Epidermal melanocyte (primary cell): Measurements from ENCODE around the gene CCL25.

Source experiments
- DNase-seq: peaks from one replicate; pipeline ENCODE4 v3.0.0; 2011; ENCODE audit warnings: low spot score; ENCODE audit not compliant: insufficient read length

Gene CCL25

DNA sequence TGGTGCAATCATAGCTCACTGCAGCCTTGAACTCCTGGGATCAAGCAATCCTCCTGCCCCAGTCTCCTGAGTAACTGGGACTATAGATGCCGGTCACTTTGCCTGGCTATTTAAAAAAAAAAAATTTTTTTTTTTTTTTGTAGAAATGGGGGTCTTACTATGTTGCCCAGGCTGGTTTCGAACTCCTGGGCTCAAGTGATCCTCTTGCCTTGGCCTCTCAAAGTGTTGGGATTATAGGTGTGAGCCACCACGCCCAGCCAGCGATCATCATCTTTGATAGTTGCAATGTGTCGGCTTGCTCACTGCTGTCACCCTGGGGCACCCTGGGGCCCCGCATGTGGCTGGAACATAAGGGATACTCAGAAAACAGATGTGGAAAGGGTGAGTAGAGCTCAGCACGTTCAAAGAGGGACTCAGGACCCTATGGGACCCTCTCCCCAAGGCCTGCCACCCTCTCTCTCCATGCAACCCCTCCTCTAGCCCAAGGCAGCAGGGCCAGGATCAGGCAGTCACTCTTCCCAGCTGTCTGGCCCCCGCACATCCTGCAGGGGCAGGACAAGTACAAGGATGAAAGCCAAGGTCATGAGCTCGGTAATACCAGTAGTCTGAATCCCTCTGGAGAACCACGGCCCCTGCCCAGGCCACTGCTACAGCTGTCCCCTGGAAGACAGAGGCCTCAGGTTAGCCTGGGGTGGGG, 6.5 kb upstream of the CCL25 start:
- no peak for DNase-seq

DNA sequence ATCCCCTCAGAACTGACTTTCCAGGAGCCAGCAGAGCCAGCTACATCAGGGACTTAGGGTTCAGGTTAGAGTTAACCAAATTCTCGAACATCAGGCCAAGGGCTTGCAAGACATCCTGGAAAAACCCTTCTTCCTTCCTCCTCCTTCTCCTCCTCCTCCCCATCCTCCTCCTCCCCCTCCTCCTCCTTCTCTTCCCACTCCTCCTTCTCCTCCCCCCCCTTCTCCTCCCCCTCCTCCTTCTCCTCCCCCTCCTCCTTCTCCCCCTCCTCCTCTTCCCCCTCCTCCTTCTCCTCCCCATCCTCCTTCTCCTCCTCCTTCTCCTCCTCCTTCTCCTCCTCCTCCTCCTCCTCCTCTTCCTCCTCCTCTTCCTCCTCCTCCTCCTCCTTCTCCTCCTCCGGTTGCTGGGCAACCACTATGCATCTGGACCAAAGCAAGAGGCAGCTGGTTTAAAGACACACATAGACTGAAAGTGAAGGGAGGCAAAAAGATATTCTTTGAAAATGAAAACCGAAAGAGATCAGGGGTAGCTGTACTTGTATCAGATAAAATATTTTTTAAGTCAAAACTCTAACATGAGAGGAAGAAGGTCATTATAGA, 5.9 kb upstream of the CCL25 start:
- no peak for DNase-seq

DNA sequence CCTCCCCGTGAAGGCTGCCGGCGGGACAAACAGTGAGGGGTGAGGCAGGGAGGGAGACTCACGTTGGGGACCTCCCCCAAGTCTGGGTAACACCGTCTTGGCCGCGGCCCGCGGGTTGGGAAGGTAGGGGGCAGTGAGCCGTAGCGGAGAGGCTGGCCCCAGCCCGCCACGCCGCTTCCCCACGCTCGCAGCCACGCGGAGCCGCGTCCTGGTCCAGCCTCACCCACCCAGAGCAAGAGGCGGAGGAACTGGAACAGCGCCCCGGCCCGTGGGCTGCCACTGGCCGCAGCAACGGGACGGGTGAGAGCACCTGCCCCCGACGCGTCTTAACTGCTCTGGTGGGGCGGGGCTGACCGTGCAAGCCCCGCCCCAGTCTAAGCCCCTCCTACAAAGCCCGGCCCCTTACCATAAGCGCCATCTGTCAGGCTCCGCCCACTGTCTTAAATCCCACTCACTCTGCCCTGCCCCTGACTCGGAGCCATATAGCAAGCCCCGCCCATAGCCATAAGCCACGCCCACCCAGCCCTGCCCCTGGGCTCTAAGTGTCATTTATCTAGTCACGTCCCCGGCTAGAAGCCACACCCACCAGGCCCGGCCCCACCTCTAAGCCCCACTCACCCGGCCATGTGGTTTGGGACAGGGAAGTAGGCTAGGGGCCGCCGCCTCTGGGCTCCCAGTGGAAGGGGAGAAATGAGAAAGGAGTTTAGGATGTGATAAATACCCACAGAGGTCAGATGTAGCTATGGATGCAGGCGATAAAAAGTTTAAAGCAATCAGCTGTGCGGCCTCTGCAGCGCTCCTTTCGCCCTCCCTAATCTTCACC, 2.1 kb upstream of the CCL25 start:
- peak; percentile 27 for DNase-seq

DNA sequence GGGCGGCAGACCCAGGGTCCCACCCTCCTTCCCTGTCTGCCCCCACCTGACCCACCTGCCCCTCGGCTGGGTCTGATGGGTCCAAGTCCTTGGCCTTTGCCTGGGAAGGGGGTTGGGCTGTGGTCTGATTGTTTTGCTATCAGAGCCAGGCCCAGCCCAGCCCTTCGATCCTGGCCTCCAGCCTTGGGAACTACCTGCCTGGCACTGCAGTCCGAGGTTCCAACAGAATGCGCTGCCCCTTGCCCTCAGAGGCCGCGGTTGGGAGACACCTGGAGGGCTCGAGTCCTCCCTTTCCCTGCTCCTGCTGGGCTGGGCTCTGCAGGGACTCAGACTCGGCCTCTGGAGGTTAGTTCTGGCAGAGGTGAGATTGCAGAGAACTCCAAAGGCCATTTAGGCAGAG, 1.6 kb downstream of the CCL25 start:
- no peak for DNase-seq

GRCh38 chr19:8056533-8056932, 4.0 kb downstream of the CCL25 start:
- no peak for DNase-seq

GRCh38 chr19:8057545-8058270, 5.1 kb downstream of the CCL25 start:
- no peak for DNase-seq

DNA sequence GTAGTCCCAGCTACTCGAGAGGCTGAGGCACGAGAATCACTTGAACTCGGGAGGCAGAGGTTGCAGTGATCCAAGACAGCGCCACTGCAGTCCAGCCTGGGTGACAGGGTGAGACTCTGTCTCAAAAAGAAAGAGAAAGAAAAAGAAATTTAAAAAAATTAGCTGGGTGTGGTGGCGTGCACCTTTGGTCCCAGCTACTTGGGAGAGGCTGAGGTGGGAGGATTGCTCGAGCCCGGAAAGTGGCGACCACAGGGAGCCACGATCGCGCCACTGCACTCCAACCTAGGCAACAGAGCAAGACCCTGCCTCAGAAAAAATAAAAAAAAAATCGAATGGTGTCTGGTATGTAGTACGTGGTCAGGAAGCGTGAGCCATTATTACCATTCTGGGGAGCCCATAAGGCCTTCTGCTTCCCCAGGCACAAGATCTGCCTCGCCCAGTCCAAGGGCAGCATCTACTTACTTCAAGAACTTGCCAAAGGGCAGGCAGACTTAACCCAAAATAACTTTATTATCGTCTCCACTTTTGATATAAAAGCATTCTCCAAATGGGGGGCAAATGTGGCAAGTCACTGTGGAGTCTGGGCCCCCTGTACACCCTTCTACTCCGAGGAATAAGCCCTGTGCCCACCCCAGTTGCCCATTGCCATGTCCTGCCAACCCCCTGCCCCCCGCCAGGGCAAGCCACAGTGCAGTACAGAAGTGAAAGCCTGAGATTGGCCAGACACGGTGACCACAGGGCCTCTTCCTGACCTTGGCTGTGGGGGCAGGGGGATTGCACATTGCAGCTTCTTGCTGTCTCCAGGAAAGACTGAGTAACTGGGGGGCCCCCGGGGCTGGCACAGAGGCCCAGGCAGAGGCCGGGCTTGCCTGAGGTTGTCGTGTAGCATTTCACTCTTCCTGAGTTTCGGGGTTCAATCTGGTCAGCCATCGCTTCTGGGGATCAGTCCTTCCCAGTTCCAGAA, 12.6 kb downstream of the CCL25 start:
- no peak for DNase-seq

DNA sequence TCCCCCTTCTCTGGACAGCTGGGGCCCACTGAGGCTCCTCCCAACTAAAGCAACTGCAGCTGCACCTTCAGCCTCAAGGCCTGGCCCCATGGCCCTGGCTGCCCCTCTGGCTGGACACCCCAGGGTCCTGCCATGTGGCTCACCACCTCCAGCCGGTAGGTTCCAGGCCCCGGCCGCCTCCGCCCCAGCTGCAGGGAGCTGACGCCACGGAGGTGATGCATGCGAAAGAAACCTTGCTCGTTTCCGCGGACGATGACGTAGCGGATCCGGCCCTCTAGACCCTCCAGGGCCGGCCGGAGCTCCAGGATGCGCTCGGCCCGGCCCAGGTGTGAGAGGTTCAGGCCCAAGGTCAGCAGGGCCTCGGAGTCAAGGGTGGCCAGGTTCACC, 13.3 kb downstream of the CCL25 start:
- no peak for DNase-seq

- peak; percentile 20 for DNase-seq
These were observed 16.8 kb downstream of the CCL25 start for GRCh38 chr19:8069096-8069973.

DNA sequence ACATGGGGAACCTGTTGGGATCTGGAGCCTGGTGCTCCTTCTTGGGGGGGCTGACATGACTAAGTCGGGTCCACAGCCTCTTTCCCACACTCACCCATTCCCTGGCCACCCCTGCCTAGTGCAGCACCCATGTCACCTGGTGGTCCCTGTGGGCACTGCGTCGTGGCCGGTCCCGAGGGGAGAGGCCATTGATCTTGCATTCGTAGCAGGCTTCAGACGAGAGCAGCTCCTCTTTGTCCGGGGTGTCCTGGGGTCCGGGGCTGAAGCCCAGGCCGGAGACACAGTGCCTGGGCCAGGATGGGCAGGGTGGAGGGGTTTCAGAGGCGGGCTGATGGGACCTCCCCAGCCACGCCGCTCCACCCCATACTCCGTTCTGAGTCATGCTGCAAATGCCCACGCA, 19.4 kb downstream of the CCL25 start:
- DNase-seq = no peak

- DNase-seq = no peak
These were observed 21.9 kb downstream of the CCL25 start for GRCh38 chr19:8074501-8074900.

GRCh38 chr19:8075158-8076074, 22.9 kb downstream of the CCL25 start:
- DNase-seq = no peak

- no peak for DNase-seq
These were observed 27.4 kb downstream of the CCL25 start for GRCh38 chr19:8079988-8080387.

DNA sequence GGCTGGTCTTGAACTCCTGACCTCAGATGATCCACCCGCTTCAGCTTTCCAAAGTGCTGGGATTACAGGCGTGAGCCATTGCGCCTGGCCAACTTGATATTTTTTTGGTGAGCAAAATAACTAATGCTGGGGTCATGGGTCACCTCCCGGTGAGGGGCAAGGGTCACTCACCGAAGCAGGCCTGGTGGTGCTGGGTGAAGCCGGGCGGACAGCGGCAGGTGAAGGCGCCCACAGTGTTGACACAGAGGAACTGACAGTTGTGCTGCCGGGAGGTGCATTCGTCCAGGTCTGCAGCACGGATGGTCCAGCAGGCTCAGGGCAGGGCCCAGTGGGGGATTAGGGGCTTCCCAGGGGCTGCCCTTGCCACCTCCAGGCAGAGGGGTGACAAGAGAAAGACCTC, 28.3 kb downstream of the CCL25 start:
- no peak for DNase-seq

- no peak for DNase-seq
These were observed 29.3 kb downstream of the CCL25 start for GRCh38 chr19:8081569-8082550.

GRCh38 chr19:8083141-8083540, 30.6 kb downstream of the CCL25 start:
- no peak for DNase-seq

DNA sequence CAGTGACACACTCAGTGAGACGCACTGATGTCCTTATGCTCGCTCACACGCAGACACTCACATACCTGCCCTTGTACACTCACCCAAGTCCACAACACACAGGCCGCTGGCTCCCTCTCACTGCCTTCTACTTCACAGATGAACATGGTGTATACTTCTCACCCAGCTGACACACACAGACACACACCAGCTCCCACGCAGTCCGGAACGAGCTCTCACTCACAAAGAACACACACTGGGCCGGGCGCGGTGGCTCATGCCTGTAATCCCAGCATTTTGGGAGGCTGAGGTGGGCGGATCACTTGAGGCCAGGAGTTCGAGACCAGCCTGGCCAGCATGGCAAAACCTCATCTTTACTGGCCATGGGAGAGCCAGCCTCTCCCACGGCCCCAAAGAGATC, 31.6 kb downstream of the CCL25 start:
- no peak for DNase-seq
